HTR-8/SVneo (cell line): ENCODE results near the gene PFKP.
"Not testable (repeated sequence)": the region's sequence is repeated elsewhere in the genome, so short reads cannot be mapped to it uniquely, and the experiment has no call there.

Experiments
- DNase-seq: peaks from one replicate; pipeline ENCODE4 v3.0.0; 2011; ENCODE audit warnings: low spot score, mixed read lengths; ENCODE audit not compliant: insufficient read length
- FAIRE-seq: peaks from 2 replicates; lab custom pipeline; 2011; peaks lifted over from hg19 to GRCh38; lab: Jason Lieb, UNC

Gene PFKP

DNA sequence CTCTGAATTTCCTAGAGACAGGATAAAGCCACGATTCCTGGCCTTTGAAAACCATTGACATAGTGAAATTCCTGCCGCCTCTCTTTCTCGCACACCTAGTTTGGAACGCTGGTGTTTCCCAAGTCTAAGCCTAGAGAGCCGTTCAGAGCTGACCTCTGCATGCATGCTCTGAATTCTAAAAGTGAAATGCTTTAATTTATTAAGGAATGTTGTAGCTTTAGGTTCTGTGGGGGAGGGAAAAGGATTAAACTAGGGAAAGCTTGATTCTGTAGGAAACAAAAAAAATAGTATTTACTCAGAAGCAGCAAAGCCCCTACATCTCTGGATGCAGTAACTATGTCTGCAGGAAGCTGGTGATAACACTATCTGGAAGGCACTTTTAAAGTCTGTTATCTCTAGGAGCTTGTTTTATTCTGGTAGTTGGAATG is 27.3 kb downstream of the PFKP start:
- no peak for FAIRE-seq
- no peak for DNase-seq

DNA sequence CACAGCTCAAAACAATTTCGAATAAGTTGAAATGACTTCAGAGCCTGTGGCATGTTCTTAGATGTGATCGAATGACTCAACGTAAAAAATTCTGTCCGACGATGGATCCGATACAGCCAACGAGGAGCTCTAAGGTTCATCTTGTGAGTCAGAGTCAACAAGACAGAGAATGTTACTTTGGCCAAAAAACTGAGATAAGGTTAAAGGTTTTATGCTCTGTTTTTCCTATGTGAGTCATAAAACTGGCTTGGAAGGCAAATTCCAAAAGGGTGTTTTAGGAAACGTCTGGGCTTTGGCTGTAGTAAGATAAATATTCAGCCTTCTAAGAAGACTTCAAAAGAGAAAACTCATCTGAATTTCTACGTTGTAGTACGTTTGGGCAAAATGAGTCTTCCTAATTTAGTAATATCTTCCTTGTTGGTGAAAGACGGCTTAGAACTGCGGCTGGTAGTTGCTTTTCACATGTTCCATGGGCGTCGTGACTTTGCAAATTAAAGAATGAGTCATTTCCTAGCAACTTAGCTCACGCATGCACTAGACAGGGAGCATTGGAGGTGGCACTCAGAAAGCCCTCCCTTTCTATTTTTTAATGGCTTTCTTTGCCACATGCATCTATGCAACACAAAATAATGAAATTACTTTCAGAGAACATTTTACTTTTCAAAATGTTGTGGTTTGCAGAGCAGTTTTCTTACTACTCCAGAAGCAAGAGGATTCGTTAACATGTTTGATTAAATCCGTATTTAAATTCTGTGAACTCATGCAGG is 28.2 kb downstream of the PFKP start:
- FAIRE-seq: no peak
- peak; percentile 77 for DNase-seq

DNA sequence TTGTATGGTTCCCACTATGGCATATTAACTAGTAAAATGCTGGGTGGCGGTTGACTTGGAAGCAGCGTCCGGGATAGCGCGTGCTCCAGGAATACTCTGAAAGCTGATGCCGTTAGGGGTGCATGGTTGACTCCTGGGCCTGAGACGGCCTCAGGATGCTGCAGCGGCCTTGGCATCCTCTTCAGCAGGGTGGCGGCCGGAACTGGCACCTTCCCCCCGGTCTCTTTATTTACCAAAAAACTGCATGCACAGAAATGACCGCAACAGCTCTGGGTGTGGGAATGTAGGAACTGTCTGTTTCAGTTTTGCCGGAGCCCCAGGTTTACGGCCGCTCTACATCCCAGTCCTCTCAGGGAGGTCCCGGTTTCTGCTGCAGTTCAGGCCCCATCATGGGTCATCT is 28.8 kb downstream of the PFKP start:
- no peak for FAIRE-seq

DNA sequence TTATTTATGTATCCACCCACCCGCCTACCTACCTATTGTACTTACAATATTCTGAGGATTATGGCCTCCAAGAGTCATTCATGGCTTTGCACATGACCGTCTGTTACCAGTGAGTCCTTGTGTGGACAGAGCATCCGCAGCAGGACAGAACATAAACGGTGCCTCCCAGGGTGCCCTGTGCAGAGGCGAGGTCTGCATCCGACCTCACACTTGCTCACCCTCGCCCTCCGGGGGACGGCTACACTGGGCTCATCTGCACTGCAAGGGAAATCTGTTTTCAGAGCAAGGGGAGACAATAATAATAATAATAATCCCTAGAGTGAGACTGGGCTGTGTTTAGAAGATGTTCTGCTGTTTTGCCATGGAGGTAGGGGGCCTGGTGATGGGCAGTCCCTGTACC is 29.8 kb downstream of the PFKP start:
- DNase-seq: no peak
- no peak for FAIRE-seq

More for the DNA sequence above, 28.8 kb downstream of the PFKP start:
- no peak for DNase-seq

DNA sequence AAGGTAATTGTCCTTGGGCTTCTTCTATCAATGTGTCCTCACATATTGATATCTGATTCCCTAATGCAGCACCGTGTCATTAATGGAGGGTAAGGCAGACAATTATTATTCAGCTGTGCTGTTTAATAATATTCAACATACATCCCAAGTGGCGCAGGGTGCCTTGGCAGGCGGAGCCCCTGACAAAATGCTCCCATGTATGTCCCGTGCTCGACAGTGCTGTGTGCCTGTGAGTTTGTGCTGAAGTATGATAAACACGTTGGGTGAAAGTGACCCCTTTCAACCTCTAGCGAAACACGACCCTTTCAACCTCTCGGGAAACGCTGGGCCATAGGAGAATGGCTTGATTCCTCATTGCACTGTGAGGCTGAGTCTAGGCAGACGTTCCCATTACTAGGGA is 31.3 kb downstream of the PFKP start:
- no peak for DNase-seq
- FAIRE-seq: no peak

DNA sequence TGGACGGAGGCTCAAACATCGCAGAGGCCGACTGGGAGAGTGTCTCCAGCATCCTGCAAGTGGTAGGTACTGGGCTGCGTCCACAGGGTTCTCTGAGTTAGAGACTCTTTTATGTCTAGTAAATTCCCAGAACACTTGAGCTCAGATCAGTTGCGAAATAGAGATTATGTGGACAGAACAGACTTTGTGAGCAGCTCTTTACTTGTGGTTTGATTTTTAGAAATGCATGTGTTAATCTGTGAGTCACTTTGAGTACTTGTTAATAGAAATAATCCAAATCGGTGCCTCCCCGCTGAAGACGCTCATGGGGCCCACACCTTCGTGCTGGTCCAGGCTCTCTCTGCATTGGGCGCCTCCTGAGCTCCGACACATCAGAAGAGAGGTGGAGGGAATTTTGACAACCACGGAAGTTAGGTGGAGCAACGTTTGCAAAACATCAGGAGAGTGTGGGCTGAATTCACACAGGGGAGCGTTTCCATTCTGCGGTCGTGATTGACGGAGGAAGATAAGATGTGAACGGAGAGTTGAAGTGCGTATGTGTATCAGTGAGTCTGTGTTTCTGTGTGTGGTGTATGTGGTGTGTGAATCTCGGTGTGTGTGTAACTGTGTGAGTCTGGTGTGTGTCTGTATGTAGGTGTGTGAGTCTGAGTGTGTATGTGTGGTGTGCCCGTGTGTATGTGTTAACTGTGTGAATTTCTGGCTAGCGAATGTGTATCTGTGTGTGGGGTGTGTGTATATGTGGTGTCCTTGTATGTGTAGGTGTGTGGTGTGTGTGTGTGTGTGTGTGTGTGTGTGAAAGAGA is 32.1 kb downstream of the PFKP start:
- FAIRE-seq: no peak
- no peak for DNase-seq

DNA sequence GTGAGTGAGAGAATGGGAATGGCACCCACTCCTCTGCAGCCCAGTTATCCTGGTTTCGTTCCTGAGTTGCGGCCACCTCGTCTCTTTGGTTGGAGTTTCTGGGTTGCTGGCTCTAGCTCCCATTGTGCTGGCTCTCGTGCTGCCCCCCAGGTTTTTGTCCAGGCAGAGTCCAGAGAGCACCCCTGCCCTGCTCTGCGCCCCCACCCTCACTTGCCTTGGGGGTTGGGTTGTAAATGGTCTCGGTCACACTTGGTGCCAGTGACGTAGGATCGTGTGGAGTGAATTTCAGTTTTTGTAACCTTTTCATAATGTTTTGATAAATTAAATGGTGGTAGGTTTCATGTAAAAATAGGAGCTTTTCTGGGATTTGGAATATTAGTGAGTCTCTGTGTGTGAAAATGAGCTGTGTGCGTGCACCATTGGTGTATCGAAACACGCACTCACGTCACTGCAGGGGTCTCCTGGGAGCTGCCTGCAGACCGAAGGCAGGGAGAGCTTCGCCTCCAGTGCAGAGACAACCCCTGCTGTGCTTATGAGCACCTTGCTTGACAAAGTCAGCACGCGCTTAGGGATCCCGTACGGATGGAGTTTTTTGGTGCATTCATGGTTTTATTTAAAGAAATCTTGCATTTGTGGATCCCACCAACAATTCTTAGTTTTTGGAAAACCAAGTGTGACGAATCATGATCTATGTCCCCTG is 32.9 kb downstream of the PFKP start:
- DNase-seq (no peak), FAIRE-seq (no peak)

DNA sequence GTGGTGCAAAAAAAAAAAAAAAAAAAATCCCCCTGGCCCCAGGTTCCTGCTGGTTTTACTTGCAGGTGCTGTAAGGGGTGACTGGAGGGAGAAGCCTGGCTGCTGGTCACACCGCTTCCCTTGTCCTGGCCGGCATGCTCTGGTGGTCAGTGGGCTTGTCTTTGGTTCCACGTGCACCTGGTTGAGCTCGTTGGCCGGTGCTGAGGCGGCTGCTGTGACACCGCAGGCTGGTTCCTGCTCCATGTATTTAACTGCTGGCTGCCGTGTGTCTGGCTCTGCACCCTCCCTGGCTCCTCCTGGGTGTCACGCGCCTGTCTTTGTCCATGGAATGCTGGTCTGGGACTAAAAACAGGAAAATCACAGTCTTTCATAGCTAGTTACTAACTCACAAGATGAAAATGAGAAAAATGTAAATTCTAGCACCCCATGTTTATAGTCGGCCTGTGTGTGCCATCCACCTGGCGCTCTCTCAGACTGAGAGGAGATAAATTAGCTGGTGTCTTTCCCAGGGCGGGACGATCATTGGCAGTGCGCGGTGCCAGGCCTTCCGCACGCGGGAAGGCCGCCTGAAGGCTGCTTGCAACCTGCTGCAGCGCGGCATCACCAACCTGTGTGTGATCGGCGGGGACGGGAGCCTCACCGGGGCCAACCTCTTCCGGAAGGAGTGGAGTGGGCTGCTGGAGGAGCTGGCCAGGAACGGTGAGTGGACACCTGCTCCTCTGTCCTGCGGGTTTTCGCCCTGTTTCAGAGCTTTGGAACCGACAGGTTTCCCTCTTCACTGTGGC is 33.7 kb downstream of the PFKP start:
- DNase-seq (no peak), FAIRE-seq (no peak)

DNA sequence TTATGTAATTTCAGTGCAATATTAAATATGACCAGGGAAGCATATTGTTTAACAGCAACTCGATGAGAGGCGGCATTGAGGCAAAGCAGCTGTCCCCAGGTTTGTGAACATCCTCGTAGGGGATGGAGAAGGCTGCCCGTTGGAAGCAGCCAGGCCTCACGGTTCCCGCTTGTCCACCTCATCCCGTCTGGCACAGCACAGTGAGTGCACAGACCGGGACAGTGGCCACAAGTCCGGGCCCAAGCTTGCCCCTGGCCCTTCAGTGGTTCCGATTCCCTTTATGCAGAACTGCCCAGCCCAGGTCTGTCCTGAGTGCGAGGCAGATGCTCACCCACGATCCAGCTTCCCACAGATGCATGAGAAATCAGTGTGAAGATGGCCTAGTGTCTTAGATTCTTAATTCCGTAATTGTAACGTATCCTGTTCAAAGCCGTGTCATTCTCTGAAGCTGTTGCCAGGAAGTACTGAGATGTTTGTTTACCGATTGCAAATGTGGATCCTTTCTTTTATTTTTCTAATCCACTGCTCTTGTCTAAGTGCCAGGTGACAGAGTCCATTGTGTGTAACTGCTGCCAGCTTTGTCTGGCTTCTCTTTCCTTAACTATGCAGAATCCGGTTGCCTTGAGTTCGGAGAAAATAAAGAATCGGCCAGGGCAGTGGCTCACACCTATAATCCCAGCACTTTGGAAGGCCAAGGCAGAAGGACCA is 35.5 kb downstream of the PFKP start:
- DNase-seq (no peak), FAIRE-seq (no peak)

DNA sequence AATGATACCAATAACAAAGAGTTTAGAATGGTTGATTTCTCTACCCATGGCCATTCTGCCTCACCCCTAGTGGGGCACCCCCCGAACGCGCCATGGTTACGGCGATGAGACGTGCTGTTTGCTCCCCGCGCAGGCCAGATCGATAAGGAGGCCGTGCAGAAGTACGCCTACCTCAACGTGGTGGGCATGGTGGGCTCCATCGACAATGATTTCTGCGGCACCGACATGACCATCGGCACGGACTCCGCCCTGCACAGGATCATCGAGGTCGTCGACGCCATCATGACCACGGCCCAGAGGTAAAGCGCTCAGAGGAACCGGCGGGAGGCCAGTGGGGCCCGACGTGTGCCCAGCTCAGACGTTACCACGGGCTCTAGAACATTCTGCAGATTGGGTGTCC is 36.3 kb downstream of the PFKP start:
- FAIRE-seq: no peak
- DNase-seq: no peak

DNA sequence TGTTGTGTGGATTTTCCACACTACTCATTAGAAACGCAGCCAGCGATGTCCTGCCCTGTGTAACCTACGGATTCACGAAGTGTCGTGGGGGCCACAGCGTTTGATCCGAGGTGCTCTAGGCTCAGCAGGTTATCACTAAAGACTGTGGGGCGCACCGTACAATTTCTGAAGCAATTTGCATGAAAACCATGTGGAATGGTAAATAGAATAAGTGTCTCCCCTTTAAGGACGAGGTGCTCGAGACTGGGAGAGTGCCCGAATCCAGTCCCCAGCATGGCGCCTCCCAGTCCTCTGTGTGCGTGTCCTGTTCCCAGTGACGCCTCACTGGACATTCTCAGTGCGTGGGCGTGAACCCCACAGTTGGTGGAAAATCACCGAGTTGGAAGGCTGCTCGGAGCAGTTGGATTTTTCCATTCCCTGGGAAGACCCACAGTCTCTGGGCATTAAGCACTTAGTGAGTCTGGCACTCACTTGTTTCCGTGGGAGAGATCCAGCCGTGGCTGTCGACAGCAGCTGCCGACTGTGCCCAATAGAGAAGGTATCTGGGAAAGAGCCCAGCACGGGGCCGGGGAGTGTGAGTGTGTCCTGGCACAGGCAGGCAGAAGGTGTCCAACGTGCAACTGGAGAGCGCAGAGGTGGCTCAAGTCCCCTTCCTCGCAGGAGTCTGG is 37.0 kb downstream of the PFKP start:
- FAIRE-seq: no peak

DNA sequence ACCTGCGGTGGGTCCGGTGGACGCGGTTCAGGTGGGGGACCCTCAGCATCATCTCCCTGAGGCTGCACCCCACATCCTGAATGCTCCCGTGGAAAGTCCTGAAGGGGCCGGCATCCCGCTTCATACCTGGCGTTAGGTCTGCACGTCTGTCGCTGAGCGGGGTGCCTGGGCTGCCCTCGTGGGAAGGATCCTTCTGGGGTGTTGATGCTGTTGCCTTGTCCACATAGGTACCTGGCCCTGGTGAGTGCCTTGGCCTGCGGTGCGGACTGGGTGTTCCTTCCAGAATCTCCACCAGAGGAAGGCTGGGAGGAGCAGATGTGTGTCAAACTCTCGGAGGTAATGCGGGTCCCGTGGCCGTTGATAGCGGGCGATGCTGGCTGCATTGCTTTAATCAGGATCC is 37.8 kb downstream of the PFKP start:
- no peak for DNase-seq
- FAIRE-seq: no peak

More for the DNA sequence above, 37.0 kb downstream of the PFKP start:
- DNase-seq: no peak

DNA sequence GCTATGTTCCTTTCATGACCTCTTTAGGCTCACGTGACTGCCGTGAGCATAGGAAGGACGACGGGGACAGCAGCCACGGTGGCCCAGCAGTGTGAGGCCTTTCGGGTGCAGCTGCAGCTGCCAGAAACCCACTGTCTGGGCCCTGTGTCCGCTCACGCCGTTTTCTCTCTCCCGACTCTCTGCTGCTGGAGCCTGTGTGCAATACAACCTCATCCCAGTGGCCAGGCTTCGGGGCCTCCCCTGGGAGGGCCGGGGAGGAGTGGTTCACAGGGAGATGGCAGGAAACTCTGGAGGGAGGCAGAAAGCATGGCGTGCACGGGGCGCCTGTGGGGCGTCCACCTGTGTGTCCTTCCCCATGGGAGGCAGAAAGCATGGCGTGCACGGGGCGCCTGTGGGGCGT is 38.6 kb downstream of the PFKP start:
- FAIRE-seq: no peak
- no peak for DNase-seq

DNA sequence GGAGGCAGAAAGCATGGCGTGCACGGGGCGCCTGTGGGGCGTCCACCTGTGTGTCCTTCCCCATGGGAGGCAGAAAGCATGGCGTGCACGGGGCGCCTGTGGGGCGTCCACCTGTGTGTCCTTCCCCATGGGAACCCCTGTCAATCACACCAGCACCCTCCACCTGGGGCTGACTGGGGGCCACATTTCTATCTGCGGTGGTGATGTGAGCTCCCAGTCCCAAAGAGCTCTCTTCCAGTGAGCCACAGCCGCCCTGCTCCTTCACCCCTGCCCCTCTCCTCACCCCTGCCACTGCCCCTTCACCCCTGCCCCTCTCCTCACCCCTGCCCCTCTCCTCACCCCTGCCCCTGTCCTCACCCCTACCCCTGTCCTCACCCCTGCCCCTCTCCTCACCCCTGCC is 39.0 kb downstream of the PFKP start:
- not testable (repeated sequence) for DNase-seq, FAIRE-seq

DNA sequence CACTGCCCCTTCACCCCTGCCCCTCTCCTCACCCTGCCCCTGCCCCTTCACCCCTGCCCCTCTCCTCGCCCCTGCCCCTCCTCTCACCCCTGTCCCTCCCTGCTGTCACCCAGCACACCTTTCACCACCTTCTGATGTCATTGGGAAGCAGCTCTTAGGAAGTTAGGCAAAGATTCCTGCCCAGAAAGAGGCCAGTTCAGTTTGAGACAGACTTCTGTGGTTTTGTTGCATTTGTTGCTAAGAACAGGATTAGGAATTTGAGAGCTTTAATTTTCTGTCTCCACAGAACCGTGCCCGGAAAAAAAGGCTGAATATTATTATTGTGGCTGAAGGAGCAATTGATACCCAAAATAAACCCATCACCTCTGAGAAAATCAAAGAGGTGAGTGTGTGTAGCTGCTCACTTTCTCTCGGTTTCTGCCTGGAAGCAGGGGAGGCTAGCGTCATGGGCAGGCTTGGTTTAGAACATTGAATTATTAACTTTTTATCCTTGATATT is 39.6 kb downstream of the PFKP start:
- FAIRE-seq (no peak), DNase-seq (no peak)

DNA sequence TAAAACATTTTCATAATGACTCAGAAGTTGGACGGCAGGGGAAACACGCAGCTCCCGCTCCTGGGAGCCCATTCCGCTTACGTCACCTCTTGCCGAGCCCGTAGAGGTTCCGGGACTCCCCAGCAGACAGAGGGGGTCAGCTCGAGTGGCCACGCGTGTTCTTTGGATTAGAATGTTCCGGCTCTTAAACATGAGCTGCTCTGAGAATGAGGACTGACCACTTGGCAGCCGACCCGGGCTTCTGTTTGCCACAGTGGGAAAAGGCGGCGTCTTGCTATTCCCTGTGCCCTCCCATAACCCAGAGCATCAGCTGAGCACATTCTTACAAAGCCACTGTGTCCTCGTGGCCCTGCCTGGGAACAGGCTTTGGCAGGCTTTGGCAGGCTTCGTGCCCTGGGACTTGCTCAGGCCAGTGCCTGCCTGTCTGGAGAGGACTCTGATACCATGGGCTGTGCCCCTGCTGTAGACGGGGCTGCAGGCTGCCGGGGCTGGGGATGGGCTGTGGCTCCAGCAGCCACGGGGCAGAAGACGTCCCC is 40.1 kb downstream of the PFKP start:
- FAIRE-seq (no peak), DNase-seq (no peak)

DNA sequence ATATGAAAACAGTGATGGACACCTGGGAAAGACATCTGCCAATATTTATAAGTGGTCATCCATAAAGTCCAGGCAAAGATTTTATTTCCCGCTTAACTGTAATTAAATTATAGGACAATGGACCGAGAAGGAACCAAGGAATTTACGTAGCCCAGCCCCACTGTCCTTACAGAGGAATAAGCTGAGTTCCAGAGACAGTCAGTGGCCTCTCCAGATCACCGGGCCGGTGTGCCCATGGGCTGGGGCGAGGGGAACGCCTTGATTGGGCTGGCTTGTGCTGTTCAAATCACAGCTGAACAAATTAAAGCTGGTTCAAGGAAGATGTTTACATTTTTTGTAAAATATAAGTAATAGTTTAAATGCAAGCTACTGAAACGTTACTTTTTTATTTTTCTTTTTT is 40.7 kb downstream of the PFKP start:
- DNase-seq: no peak
- no peak for FAIRE-seq

DNA sequence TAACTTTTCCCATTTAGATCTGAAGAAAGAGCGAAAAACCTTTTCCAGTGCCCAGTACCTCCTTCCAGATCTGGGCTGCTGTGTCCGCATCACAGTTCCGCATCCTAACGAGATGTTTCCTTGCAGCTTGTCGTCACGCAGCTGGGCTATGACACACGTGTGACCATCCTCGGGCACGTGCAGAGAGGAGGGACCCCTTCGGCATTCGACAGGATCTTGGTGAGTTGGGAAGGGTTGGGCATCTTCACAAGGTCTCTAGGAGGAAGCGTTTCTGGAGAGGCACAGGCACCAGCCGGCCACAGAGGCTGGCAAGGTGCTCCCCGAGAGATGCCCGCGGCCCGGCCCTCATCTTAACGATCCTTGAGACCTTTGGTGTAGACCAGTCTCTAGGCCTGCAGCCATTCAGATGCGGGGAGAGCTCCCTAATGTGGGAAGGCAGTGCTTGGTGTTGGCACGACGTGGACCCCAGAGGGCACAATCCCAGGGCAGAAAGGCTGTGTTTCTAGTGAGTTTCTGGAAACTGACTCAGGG is 41.3 kb downstream of the PFKP start:
- FAIRE-seq: no peak

More for the DNA sequence above, 41.3 kb downstream of the PFKP start:
- DNase-seq: no peak
